AG08395 (cell line): ENCODE measurements around the gene TM4SF4.
A peak's percentile ranks its signal among the peaks of the same experiment; 100 is the strongest.
"Not testable (repeated sequence)": the region's sequence is repeated elsewhere in the genome, so short reads cannot be mapped to it uniquely, and the experiment has no call there.

Source experiments
- DNase-seq: peaks from one replicate; pipeline ENCODE4 v3.0.0; 2012; ENCODE audit warnings: mixed read lengths, low spot score

TM4SF4 gene, protein sequence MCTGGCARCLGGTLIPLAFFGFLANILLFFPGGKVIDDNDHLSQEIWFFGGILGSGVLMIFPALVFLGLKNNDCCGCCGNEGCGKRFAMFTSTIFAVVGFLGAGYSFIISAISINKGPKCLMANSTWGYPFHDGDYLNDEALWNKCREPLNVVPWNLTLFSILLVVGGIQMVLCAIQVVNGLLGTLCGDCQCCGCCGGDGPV

DNA sequence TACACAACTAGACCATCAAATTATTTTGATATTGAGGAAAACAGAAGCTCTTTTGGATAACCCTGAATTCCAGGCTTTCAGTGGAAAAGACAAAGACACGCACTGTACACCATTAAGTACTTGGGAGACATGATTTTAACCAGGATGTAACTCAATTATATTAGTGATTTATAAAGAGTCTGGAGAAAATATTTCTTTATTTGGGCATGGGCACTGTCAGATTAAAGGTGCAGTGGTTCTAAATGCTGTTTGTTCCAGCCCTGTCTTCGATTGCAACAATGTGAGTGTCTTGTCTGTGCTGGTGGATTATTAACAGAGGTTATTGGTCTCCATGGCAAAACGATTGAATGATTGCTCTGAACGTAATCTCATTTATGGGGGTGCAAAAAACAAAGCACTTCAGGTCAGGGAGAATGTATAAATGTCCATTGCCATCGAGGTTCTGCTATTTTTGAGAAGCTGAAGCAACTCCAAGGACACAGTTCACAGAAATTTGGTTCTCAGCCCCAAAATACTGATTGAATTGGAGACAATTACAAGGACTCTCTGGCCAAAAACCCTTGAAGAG is at the start of gene TM4SF4:
TSS of gene TM4SF4 (plus strand) at position 448 of the 568 bp plus-strand sequence. CDS start 181 bp downstream, outside the sequence.
- no peak for DNase-seq

DNA sequence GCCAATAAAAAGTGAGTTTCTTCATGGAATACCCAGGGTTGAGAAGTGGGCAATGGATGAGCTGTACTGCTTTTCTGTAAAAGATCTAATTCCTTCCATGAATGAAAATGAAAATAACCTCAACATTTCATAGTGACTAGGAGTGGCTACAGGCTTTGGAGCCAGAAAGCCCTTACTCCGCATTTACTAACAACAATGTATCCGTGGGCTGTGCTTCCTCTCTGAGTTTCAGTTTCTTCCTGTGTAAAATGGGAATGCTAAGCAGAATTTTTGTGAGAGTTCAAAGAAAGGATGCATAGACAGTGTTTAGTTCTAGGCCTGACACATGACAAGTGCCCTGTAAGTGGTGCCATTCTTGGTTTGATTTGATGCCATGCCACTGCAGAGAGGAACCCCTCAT is 49.6 kb upstream of the TM4SF4 start:
- no peak for DNase-seq

- no peak for DNase-seq
These were observed 48.2 kb upstream of the TM4SF4 start for GRCh38 chr3:149426325-149426724.

DNA sequence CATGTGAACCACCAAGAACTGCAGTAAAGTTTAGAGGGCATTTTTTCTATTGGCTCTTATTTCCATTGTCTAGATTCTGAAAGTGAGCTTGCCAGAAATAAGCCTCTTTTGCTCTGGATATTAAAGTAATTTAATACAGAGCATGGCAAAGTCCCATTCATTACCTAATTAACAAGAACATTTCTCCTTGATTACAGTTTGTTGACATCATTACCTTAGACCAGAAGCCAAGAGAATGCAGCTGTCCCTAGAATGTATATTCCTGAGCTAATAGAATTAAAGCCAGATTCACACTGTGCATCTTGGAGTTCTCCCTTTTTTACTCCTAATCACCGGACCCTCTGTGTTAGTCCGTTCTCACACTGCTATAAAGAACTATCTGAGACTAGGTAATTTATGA is 46.4 kb upstream of the TM4SF4 start:
- DNase-seq, result no peak

- DNase-seq, result no peak
These were observed 44.3 kb upstream of the TM4SF4 start for GRCh38 chr3:149430216-149430615.

- DNase-seq, result no peak
These were observed 42.3 kb upstream of the TM4SF4 start for GRCh38 chr3:149432149-149432548.

GRCh38 chr3:149435996-149436885 is 38.3 kb upstream of the TM4SF4 start:
- no peak for DNase-seq

DNA sequence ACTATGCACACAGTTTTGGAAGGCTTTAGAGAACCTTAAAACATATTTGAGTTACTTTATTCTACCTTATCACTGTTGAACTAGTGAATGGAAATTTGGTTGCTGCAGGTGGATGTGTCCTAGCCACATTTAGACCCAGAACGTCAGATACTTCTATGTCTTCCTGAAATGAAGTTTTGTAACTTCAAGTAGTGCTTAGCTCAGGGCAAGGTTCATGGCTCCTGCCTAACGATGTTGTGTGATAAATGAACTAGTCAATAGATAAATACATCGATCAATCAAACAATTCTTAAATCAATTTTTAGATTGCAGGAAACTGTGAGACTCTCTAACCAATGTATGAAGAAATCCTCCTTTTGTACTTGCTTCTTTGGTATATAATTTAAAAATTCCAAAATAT is 37.2 kb upstream of the TM4SF4 start:
- DNase-seq, result no peak

DNA sequence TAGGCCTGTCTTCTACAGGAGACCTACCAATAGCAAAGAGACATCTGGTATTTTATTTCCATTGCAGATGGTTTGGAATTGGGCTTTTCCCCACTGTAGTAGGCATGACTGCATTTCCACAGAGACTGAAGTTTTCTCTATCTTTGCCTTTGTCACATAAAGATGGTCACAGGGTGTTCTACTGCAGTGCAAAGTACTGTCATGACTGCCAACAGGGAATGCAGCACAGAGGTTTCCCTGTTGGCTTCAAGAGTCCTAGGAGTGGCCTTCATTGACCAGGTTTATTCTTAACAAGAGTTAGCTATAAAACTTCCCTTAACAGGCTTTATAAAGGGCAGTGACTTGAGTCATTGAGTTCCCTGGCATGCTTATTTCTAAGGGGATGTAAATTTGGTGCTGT is 36.8 kb upstream of the TM4SF4 start:
- no peak for DNase-seq

DNA sequence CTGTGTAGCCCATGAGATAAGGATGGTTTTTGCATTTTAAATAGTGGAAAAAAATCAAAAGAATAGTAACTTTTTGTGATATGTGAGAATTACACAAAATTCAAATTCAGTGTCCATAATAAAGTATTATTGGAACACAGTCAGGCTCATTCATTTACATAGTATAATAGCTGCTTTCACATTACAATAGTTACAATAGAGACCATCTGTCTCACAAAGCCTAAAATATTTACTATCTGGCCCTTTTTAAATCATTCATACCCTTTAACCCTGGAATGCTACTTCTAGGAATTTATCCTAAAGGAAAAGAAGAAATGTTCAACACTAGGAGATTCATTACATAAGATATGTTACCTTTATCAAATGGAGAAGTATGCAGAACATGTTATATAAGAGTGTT is 35.5 kb upstream of the TM4SF4 start:
- DNase-seq, result no peak

- DNase-seq, result no peak
These were observed 32.9 kb upstream of the TM4SF4 start for GRCh38 chr3:149441642-149442041.

- DNase-seq, result no peak
These were observed 32.5 kb upstream of the TM4SF4 start for GRCh38 chr3:149442043-149442442.

GRCh38 chr3:149442851-149443544 is 31.5 kb upstream of the TM4SF4 start:
- DNase-seq, result peak; percentile 64

DNA sequence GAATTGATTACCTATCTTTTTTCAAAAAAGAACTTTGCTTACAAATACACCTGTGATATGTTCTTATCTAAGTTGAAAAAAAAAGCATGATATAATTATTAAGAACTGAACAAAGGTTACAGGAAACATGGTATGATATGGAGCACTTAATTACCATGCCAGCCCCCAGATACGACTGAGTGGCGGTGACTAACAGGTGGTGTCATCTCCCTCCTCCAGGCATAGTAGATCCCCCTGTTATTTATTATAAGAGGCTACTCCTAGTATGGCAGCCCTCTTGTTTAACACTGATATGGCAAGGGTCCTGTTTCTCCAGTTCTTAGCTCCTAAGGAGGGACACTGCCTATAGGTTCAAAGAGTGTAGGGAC is 31.0 kb upstream of the TM4SF4 start:
- DNase-seq, result no peak

DNA sequence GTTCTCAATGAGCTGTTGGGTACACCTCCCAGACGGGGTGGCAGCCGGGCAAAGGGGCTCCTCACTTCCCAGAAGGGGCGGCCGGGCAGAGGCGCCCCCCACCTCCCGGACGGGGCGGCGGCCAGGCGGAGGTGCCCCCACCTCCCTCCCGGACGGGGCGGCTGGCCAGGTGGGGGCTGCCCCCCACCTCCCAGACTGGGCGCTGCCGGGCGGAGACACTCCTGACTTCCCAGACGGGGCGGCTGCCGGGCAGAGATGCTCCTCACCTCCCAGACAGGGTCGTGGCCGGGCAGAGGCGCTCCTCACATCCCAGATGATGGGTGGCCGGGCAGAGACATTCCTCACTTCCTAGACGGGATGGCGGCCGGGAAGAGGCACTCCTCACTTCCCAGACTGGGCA is 29.6 kb upstream of the TM4SF4 start:
- not testable (repeated sequence) for DNase-seq

DNA sequence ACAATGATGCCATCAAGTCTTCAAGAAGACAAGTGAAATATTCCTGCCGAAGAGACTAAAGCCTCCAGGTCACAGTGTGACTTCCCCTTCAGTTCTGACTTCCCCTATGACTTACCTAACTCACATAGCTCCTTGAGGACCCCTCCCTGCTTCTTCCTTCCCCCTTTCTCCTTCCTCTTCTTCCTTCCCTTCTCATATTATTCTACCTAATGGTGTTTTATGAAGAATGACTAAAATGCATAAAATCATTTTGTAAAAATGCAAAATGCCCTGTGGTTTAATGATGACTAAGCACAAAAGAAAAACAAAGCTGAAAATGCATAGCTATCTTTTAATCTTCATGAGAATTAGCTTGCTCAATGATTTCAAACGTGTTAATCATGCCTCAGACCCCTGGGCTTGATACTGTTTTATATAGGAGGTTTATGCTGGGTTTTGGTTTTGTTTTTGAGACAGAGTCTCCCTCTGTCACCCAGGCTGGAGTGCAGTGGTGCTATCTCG is 26.1 kb upstream of the TM4SF4 start:
- DNase-seq, result peak; percentile 75

DNA sequence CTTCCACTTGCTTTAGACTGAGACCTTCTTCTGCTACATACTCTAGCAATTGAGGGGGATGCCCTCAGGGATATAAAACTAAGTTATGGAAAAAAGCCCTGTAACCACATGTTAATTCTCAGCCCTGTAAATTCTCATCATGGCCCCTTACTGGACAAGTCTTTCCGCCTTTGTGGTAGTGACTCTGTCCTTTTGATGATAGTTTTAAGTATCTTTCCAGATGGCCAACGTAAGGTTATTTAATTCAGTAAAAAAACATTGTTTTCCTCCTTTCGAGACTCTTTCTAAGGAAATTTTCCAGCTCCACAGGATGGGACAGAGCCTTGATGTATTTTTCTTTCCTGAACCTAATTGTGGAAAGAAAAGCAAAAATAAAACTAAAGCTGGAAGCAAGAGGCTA is 25.3 kb upstream of the TM4SF4 start:
- DNase-seq, result no peak

DNA sequence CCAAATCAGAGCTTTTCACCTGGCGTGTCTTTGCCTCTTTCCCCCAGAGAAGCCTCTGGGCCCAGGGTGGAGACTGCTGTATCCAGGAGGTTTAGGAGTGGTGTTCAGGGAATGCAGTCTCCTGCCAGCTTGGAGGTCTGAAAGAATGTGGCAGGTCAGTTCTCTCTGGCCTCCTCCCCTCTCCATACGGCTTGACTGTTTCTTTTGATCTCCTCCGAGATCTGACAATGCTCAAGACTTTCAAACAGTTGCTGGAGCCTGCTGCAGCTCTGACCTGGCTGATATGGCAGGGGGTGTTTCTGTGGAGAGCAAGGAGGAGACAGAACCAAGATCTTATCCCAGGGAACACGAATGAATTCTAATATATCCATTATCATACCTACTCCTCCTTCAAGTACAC is 24.7 kb upstream of the TM4SF4 start:
- DNase-seq, result peak; percentile 20

GRCh38 chr3:149450281-149450680 is 24.2 kb upstream of the TM4SF4 start:
- peak; percentile 35 for DNase-seq

GRCh38 chr3:149452036-149452435 is 22.5 kb upstream of the TM4SF4 start:
- DNase-seq, result no peak

- DNase-seq, result no peak
These were observed 21.2 kb upstream of the TM4SF4 start for GRCh38 chr3:149453140-149453805.

DNA sequence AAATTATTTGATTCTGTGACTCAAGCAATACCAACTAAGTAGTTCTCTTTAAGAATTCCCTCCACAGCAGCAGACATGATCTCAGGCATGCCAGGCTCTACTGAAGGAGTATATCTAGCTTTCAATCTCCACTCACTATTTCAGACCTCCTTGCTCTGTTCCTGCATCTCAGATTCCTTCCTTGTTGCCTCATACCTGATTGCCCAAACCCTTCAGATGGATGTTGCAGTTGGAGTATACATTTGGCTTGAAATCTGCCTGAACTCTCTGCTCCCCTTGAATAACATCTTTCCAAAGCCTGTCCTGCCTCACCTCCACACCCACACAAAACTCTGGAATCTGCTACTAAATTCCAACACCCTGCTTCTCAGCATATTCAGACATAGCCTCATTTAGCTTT is 19.8 kb upstream of the TM4SF4 start:
- DNase-seq, result peak; percentile 43
